HEK293 (cell line): ENCODE results near the gene PALM3.

Source experiments
- BCL6B ChIP-seq: fragments of 450-650 bp; formaldehyde crosslinking; IDR thresholded peaks from 2 replicates; pipeline ENCODE4 v1.5.1; 2017; ENCODE audit warnings: missing biosample characterization, missing genetic modification characterization
- FEZF1 ChIP-seq: fragments of 450-650 bp; formaldehyde crosslinking; IDR thresholded peaks from 2 replicates; pipeline ENCODE4 v1.5.1; 2016; ENCODE audit warnings: missing biosample characterization, missing genetic modification characterization
- HOXC10 ChIP-seq: sonication (generic); formaldehyde crosslinking; IDR thresholded peaks from 2 replicates; pipeline ENCODE4 v1.8.1; 2023; ENCODE audit warnings: mild to moderate bottlenecking, missing genetic modification reagents
- KLF10 ChIP-seq: fragments of 450-650 bp; IDR thresholded peaks from 2 replicates; pipeline ENCODE4 v1.5.1; 2018; ENCODE audit warnings: missing biosample characterization, mild to moderate bottlenecking, missing genetic modification characterization
- OVOL3 ChIP-seq: fragments of 450-650 bp; formaldehyde crosslinking; IDR thresholded peaks from 2 replicates; pipeline ENCODE4 v1.5.1; 2016; ENCODE audit warnings: missing biosample characterization, missing genetic modification characterization
- SALL2 ChIP-seq: fragments of 450-650 bp; formaldehyde crosslinking; IDR thresholded peaks from 2 replicates; pipeline ENCODE4 v1.5.0; 2017; ENCODE audit warnings: missing biosample characterization, mild to moderate bottlenecking, missing genetic modification characterization, borderline replicate concordance
- SETDB1 ChIP-seq: IDR thresholded peaks from one replicate; pipeline ENCODE4 v1.6.1; 2017; ENCODE audit warnings: mild to moderate bottlenecking, low read length, moderate library complexity, mixed read lengths; ENCODE audit not compliant: insufficient read length
- TSHZ1 ChIP-seq: fragments of 450-650 bp; formaldehyde crosslinking; IDR thresholded peaks from 2 replicates; pipeline ENCODE4 v1.5.1; 2016; ENCODE audit warnings: missing biosample characterization, missing genetic modification characterization, borderline replicate concordance
- YY2 ChIP-seq: fragments of 450-650 bp; formaldehyde crosslinking; IDR thresholded peaks from 2 replicates; pipeline ENCODE4 v1.5.1; 2016; ENCODE audit warnings: missing biosample characterization, missing genetic modification characterization
- ZBTB11 ChIP-seq: fragments of 450-650 bp; formaldehyde crosslinking; conservative IDR thresholded peaks from 2 replicates; pipeline ENCODE4 v1.5.1; 2016; ENCODE audit warnings: low read depth, missing biosample characterization, missing genetic modification characterization
- ZBTB44 ChIP-seq: fragments of 450-650 bp; IDR thresholded peaks from 2 replicates; pipeline ENCODE4 v1.5.1; 2018; ENCODE audit warnings: missing biosample characterization, mild to moderate bottlenecking, missing genetic modification characterization
- ZBTB49 ChIP-seq: fragments of 450-650 bp; formaldehyde crosslinking; IDR thresholded peaks from 2 replicates; pipeline ENCODE4 v1.5.1; 2016; ENCODE audit warnings: missing biosample characterization, missing genetic modification characterization, low read depth
- ZNF112 ChIP-seq: fragments of 450-650 bp; formaldehyde crosslinking; IDR thresholded peaks from 2 replicates; pipeline ENCODE4 v1.5.0; 2017; ENCODE audit warnings: missing biosample characterization, missing genetic modification characterization
- ZNF133 ChIP-seq: fragments of 450-650 bp; formaldehyde crosslinking; IDR thresholded peaks from 2 replicates; pipeline ENCODE4 v1.5.1; 2016; ENCODE audit warnings: missing biosample characterization, missing genetic modification characterization
- ZNF175 ChIP-seq: fragments of 450-650 bp; formaldehyde crosslinking; IDR thresholded peaks from 2 replicates; pipeline ENCODE4 v1.5.1; 2016; ENCODE audit warnings: missing biosample characterization, missing genetic modification characterization
- ZNF239 ChIP-seq: fragments of 450-650 bp; formaldehyde crosslinking; IDR thresholded peaks from 2 replicates; pipeline ENCODE4 v1.5.1; 2016; ENCODE audit warnings: missing biosample characterization, missing genetic modification characterization
- ZNF416 ChIP-seq: fragments of 450-650 bp; formaldehyde crosslinking; IDR thresholded peaks from 2 replicates; pipeline ENCODE4 v1.5.1; 2016; ENCODE audit warnings: missing biosample characterization, missing genetic modification characterization
- ZNF473 ChIP-seq: fragments of 450-650 bp; formaldehyde crosslinking; IDR thresholded peaks from 2 replicates; pipeline ENCODE4 v1.5.1; 2017; ENCODE audit warnings: missing biosample characterization, missing genetic modification characterization
- ZNF521 ChIP-seq: fragments of 450-650 bp; formaldehyde crosslinking; IDR thresholded peaks from 2 replicates; pipeline ENCODE4 v1.5.1; 2017; ENCODE audit warnings: missing biosample characterization, mild to moderate bottlenecking, missing genetic modification characterization
- ZNF549 ChIP-seq: fragments of 450-650 bp; IDR thresholded peaks from 2 replicates; pipeline ENCODE4 v1.5.1; 2018; ENCODE audit warnings: missing biosample characterization, missing genetic modification characterization, mild to moderate bottlenecking, inconsistent platforms, moderate library complexity
- ZNF555 ChIP-seq: fragments of 450-650 bp; formaldehyde crosslinking; conservative IDR thresholded peaks from 2 replicates; pipeline ENCODE4 v1.5.1; 2017; ENCODE audit warnings: missing biosample characterization, mild to moderate bottlenecking, missing genetic modification characterization, inconsistent platforms
- ZNF626 ChIP-seq: fragments of 450-650 bp; sonication (Bioruptor Pico); formaldehyde crosslinking; IDR thresholded peaks from 2 replicates; pipeline ENCODE4 v1.5.1; 2018; ENCODE audit warnings: missing biosample characterization, missing genetic modification characterization, inconsistent platforms
- ZNF639 ChIP-seq: fragments of 450-650 bp; formaldehyde crosslinking; IDR thresholded peaks from 2 replicates; pipeline ENCODE4 v1.5.1; 2016; ENCODE audit warnings: missing biosample characterization, missing genetic modification characterization
- ZNF654 ChIP-seq: fragments of 450-650 bp; formaldehyde crosslinking; IDR thresholded peaks from 2 replicates; pipeline ENCODE4 v1.5.1; 2016; ENCODE audit warnings: low read depth, missing biosample characterization, missing genetic modification characterization
- ZNF660 ChIP-seq: fragments of 450-650 bp; IDR thresholded peaks from 2 replicates; pipeline ENCODE4 v1.5.1; 2018; ENCODE audit warnings: missing biosample characterization, mild to moderate bottlenecking, missing genetic modification characterization
- ZNF707 ChIP-seq: fragments of 450-650 bp; formaldehyde crosslinking; IDR thresholded peaks from 2 replicates; pipeline ENCODE4 v1.5.1; 2016; ENCODE audit warnings: missing biosample characterization, missing genetic modification characterization
- ZNF768 ChIP-seq: fragments of 450-650 bp; formaldehyde crosslinking; IDR thresholded peaks from 2 replicates; pipeline ENCODE4 v1.5.1; 2018; ENCODE audit warnings: missing biosample characterization, mild to moderate bottlenecking, missing genetic modification characterization

The PALM3 gene

GRCh38 chr19:14091081-14091812, 29.4 kb upstream of the PALM3 start (continued):
- TF ChIP-seq ZBTB49 (tag by site-specific recombination) (no peak), ZNF239 (tag by site-specific recombination) (no peak), FEZF1 (no peak), YY2 (tag by site-specific recombination) (no peak), SALL2 (tag by site-specific recombination) (no peak), ZNF521 (tag by site-specific recombination) (no peak), ZNF654 (no peak), ZBTB11 (tag by site-specific recombination) (peak; percentile 17; the same call in 1 of the 2 replicates), ZNF416 (tag by site-specific recombination) (no peak), ZNF112 (tag by site-specific recombination) (no peak), ZNF555 (tag by site-specific recombination) (no peak), SETDB1 (no peak), BCL6B (no peak), ZNF768 (no peak), ZNF133 (no peak), ZNF660 (no peak), ZNF175 (tag by site-specific recombination) (no peak), HOXC10 (CRISPR knock-in tag) (no peak), ZNF707 (tag by site-specific recombination) (no peak), TSHZ1 (no peak), ZNF549 (no peak), ZBTB44 (tag by site-specific recombination) (peak; percentile 22; the same call in 1 of the 2 replicates), ZNF626 (tag by site-specific recombination) (0 out of 2 replicates have a peak, but pooled peaks have one; percentile 34), ZNF473 (no peak), ZNF639 (tag by site-specific recombination) (no peak), KLF10 (peak; percentile 78), OVOL3 (no peak)
